RWPE1 (cell line): Measurements from ENCODE around the gene MPIG6B.

Source experiments
- CTCF ChIA-PET: fragments of 350-600 bp; sonication (Branson Sonifier 250); formaldehyde crosslinking; extraction: SDS; loops from one replicate; lab custom pipeline; 2021; lab: Yijun Ruan, JAX
- POLR2A ChIA-PET: fragments of 400-600 bp; formaldehyde crosslinking; extraction: SDS; loops from one replicate; lab custom pipeline; 2020; ENCODE audit warnings: antibody characterized with exemption; ENCODE audit not compliant: low non-redundant PET; lab: Yijun Ruan, JAX
- DNase-seq: peaks from one replicate; pipeline ENCODE4 v3.0.0; 2012; ENCODE audit warnings: low spot score
- H3K27ac ChIP-seq: fragments of 450-650 bp; 2 replicates; pipeline ENCODE4 v1.5.1; 2017
- TF ChIP-seq, protein P1 (sequence below): fragments of 450-650 bp; conservative IDR thresholded peaks from 2 replicates; pipeline ENCODE4 v1.5.1; 2017; ENCODE audit warnings: low read depth, mild to moderate bottlenecking

MPIG6B gene

DNA sequence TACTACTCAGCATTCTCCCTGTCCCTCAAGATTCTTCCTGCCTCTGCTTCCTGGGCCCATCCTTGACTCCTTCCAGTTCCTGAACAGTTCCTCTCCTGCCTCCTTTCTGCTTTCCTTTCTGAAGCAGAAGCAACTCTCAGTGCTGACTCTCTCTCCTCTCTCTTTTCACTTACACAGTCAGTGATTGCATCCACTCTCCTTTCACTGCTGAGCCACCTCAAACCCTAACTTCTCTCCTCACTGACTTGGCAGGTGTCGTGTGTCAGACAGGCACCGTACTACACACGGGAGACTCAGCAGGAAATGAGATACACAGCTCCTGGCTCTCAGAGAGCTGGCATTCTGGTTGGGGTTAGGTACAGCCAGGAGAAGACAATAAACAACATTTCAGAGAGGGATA, 25.6 kb upstream of the MPIG6B start:
- H3K27ac ChIP-seq: no peak overlapping the region
- POLR2A ChIA-PET: no interaction called here
- TF ChIP-seq, protein P1, sequence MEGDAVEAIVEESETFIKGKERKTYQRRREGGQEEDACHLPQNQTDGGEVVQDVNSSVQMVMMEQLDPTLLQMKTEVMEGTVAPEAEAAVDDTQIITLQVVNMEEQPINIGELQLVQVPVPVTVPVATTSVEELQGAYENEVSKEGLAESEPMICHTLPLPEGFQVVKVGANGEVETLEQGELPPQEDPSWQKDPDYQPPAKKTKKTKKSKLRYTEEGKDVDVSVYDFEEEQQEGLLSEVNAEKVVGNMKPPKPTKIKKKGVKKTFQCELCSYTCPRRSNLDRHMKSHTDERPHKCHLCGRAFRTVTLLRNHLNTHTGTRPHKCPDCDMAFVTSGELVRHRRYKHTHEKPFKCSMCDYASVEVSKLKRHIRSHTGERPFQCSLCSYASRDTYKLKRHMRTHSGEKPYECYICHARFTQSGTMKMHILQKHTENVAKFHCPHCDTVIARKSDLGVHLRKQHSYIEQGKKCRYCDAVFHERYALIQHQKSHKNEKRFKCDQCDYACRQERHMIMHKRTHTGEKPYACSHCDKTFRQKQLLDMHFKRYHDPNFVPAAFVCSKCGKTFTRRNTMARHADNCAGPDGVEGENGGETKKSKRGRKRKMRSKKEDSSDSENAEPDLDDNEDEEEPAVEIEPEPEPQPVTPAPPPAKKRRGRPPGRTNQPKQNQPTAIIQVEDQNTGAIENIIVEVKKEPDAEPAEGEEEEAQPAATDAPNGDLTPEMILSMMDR: no peak
- DNase-seq: no peak
- CTCF ChIA-PET: no interaction called here

GRCh38 chr6:31700740-31701401, 22.3 kb upstream of the MPIG6B start:
- CTCF ChIA-PET: no interaction called here
- POLR2A ChIA-PET: no interaction called here
- no peak overlapping the region for H3K27ac ChIP-seq
- TF ChIP-seq, protein P1: no peak
- DNase-seq: no peak

GRCh38 chr6:31701666-31702404, 21.3 kb upstream of the MPIG6B start:
- peak overlapping the region; percentile 93 for H3K27ac ChIP-seq
- no peak for DNase-seq
- ChIA-PET POLR2A (interaction anchor here (0.6 kb wide), 1 partner anchor 129 kb away, joined by 4 read pairs; no protein-coding TSS in a partner anchor), CTCF (interaction anchor here (0.7 to 1.4 kb wide), 2 partner anchors 9 to 106 kb away, joined by 4 read pairs; no protein-coding TSS in a partner anchor)
- TF ChIP-seq, protein P1: no peak

GRCh38 chr6:31702405-31702818, 20.8 kb upstream of the MPIG6B start:
- POLR2A ChIA-PET: interaction anchor here (0.6 kb wide), 1 partner anchor 128 kb away, joined by 4 read pairs; no protein-coding TSS in a partner anchor
- CTCF ChIA-PET: interaction anchor here (0.7 to 1.4 kb wide), 2 partner anchors 10 to 105 kb away, joined by 4 read pairs; no protein-coding TSS in a partner anchor
- TF ChIP-seq, protein P1: no peak
- no peak for DNase-seq
- peak overlapping the region; percentile 93 for H3K27ac ChIP-seq

- H3K27ac ChIP-seq: peak within 1 kb of the TSS; percentile 93
- DNase-seq: peak; percentile 99
- TF ChIP-seq, protein P1: no peak
- ChIA-PET POLR2A (interaction anchor here (0.6 to 0.8 kb wide), 2 partner anchors 50 to 128 kb away, joined by 3 to 4 read pairs; no protein-coding TSS in a partner anchor), CTCF (interaction anchor here (1.4 kb wide), 1 partner anchor 10 kb away, joined by 4 read pairs; no protein-coding TSS in a partner anchor)
Measured at GRCh38 chr6:31702819-31703716, 20.1 kb upstream of the MPIG6B start, which contains the start of gene ABHD16A. Gene ABHD16A, minus strand, starts transcription at chr6:31703324. Its CDS starts 43 bp downstream, at chr6:31703281.
